BJ (cell line): ENCODE results near the gene POLD2. TPM values are rescaled to one million over a fixed set of nuclear protein-coding genes. Genes with fewer than 3 reads are reported as not detected.

Experiments
- CTCF ChIA-PET: fragments of 350-600 bp; formaldehyde crosslinking; extraction: SDS; loops from one replicate; lab custom pipeline; 2021; ENCODE audit warnings: antibody characterized with exemption, inconsistent platforms; lab: Yijun Ruan, JAX
- POLR2A ChIA-PET: fragments of 300-600 bp; sonication (Branson Sonifier 250); formaldehyde crosslinking; extraction: SDS; loops from one replicate; lab custom pipeline; 2021; ENCODE audit warnings: antibody characterized with exemption; lab: Charles Lee
- DNase-seq: peaks from one replicate; pipeline ENCODE4 v3.0.0-alpha.2; 2011; ENCODE audit warnings: low read depth
- H3K27me3 ChIP-seq: 2 replicates; pipeline ENCODE4 v1.6.0; 2011; ENCODE audit warnings: low read length; ENCODE audit not compliant: control insufficient read depth, insufficient read depth
- H3K36me3 ChIP-seq: 2 replicates; pipeline ENCODE4 v1.5.1; 2011; ENCODE audit warnings: low read length; ENCODE audit not compliant: control insufficient read depth, insufficient read depth
- H3K4me3 ChIP-seq: 2 replicates; pipeline ENCODE4 v1.5.1; 2011; ENCODE audit warnings: low read depth, mild to moderate bottlenecking, control low read depth, low read length
- polyA plus RNA-seq: library from polyadenylated mRNA; depleted of rRNA; stranded (reverse); fragments of >200 nt; gene quantifications from 2 replicates; pipeline ENCODE4 v1.2.3, GENCODE V29; 2011
- TF ChIP-seq, protein P1 (sequence below): IDR thresholded peaks from 2 replicates; pipeline ENCODE4 v1.5.1; 2011; ENCODE audit warnings: low read depth, mild to moderate bottlenecking, control low read depth, inconsistent platforms, low read length, moderate library complexity; ENCODE audit not compliant: insufficient read depth

POLD2 gene
- polyA plus RNA-seq, 1 experiment: 87.2 TPM

DNA sequence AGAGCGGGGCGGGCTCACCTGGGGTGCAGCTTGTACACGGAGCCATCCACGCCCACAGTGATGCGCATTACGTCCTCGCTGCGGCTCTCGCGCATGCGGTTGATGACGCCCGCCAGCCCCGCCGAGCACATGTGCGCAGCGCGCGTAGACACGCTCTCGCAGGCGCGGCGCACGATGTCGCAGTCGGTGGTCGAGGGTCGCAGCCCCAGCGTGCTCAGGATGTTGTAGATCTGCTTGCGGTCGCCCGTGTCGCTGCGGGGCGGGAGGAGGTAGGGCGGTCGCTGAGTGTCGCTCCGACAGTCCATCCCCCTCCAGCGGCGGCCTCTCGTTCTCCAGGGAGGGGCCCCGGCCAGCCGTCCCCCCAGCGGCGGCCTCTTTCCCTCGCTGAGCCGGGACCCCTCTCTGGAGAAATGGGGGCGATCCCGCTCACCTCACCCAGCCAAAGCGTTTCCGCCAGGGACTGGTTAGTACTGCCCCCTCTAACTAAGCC, 22.2 kb upstream of the POLD2 start:
- no peaks in the 10 kb centered on the region for H3K36me3 ChIP-seq
- CTCF ChIA-PET: no interaction called here
- DNase-seq: no peak
- TF ChIP-seq, protein P1, sequence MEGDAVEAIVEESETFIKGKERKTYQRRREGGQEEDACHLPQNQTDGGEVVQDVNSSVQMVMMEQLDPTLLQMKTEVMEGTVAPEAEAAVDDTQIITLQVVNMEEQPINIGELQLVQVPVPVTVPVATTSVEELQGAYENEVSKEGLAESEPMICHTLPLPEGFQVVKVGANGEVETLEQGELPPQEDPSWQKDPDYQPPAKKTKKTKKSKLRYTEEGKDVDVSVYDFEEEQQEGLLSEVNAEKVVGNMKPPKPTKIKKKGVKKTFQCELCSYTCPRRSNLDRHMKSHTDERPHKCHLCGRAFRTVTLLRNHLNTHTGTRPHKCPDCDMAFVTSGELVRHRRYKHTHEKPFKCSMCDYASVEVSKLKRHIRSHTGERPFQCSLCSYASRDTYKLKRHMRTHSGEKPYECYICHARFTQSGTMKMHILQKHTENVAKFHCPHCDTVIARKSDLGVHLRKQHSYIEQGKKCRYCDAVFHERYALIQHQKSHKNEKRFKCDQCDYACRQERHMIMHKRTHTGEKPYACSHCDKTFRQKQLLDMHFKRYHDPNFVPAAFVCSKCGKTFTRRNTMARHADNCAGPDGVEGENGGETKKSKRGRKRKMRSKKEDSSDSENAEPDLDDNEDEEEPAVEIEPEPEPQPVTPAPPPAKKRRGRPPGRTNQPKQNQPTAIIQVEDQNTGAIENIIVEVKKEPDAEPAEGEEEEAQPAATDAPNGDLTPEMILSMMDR: no peak
- POLR2A ChIA-PET: no interaction called here
- H3K4me3 ChIP-seq: peak overlapping the region; percentile 25
- peaks cover 4% of the 10 kb centered on the region for H3K27me3 ChIP-seq

DNA sequence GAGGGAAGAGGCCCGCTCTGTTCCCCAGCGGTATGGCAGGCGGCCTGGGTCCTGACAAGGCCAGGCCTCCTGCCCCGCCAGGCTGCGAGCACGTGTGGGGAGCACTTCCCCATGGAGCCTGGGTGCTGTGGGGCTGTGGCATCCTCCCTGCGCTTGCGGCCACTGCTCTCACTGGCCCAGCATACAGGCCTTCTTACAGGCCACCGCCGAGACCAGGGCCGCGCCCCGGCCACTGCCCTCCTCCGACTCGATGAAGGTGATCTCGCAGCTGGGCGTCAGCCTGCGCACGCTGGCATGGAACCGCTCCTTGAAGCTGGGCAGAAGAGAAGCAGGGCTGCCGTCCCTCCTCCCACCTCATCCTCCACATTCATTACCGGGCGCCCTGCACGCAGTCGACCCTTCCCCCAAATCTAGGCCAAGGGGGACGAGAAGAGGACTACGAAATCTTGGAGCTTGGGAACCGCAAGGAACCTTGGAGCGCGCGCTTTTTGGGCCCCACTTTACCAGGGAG, 21.7 kb upstream of the POLD2 start:
- ChIA-PET POLR2A (no interaction called here), CTCF (no interaction called here)
- H3K27me3 ChIP-seq: peaks cover 4% of the 10 kb centered on the region

DNA sequence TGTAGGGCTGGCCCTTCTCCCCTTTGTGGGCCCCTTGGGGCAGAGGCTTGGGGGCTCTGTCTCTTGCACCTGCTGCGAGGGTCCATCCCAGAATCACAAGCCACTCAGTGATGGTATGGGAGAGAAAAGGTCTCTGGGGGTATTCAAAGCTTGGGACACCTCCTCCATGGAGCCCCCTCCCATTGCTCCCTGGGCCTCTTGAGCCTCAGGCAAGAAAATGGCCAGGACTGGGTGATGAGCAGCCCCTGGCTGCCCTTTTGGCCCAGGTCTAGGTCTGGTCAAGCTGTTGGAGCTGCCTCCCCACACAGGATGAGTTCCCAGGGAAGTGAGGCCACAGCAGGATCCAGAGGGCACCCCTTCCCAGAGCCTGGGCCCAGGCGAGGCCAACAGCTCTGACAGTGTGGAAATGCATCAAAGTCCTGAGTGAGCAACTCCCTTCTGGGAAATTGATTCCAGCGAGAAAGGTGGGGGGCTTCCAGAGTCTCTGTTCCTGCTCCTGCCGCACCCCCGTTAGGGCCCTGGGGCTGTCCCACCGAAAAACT, 21.1 kb upstream of the POLD2 start:
- DNase-seq: no peak
- CTCF ChIA-PET: no interaction called here
- Histone ChIP-seq H3K36me3 (no peaks in the 10 kb centered on the region), H3K27me3 (peaks cover 4% of the 10 kb centered on the region), H3K4me3 (no peak overlapping the region)
- POLR2A ChIA-PET: no interaction called here
- TF ChIP-seq, protein P1: no peak

More for the DNA sequence above, 21.7 kb upstream of the POLD2 start:
- no peak for DNase-seq
- TF ChIP-seq, protein P1: no peak
- no peaks in the 10 kb centered on the region for H3K36me3 ChIP-seq
- H3K4me3 ChIP-seq: no peak overlapping the region

DNA sequence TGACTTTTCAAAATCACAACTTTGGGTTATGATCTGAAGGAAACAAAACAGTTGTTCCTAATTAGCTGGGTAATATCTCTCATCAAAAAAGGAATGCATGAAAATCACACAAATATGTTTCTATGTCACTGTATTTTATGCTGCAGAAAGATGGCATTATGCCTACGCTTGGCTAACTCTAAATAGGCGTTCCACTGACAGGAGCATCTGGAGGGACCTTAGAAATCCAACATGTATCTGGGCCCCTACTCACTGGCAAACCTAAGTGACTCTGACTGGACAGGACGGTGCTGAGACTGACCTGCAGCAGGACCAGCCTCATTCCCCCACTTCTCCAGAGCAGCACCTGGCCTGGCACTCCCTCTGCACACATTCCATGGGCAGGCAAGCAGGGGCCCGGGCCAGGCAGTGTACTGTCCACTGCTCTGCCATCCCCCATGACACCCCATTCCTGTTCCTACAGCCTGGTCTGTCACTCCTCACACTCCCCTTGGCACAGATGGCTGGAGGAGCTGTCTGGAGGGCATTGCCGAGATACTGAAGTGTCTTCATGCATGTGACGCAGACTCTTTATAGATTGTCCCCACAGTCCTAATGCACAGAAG, 20.4 kb upstream of the POLD2 start:
- CTCF ChIA-PET: no interaction called here
- Histone ChIP-seq H3K4me3 (no peak overlapping the region), H3K36me3 (no peaks in the 10 kb centered on the region), H3K27me3 (peaks cover 4% of the 10 kb centered on the region)
- TF ChIP-seq, protein P1: no peak
- POLR2A ChIA-PET: no interaction called here
- no peak for DNase-seq

DNA sequence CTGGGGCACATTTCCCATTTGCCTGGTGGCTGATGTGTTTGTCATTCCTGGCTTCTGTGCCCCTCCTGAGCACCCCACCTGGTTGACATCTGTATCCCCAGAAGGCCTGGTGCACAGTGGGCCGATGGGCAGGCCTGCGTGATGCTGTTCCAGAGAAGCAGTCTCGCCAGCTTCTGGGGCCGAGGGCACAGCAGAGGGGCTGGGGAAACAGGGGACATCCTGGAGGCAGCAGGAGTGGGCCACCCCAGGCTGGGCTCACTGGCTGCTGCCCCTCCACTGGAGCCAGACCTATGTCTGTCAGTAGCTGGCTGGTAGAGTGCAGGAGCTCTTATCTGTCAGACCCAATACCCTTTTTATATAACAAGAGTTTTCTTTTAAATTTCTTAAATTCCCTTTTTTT, 18.7 kb upstream of the POLD2 start:
- no peak for DNase-seq
- Histone ChIP-seq H3K36me3 (no peaks in the 10 kb centered on the region), H3K27me3 (peaks cover 5% of the 10 kb centered on the region), H3K4me3 (no peak overlapping the region)
- ChIA-PET CTCF (interaction anchor here (0.6 to 1.7 kb wide), 3 partner anchors 11 to 54 kb away, joined by 3 to 4 read pairs (median 3); no protein-coding TSS in a partner anchor), POLR2A (interaction anchor here (0.5 to 0.6 kb wide), 3 partner anchors 8 to 655 kb away, joined by 5 to 9 read pairs (median 8); no protein-coding TSS in a partner anchor)
- TF ChIP-seq, protein P1: no peak
